HG03135 (cell line): ENCODE data around the gene COQ4.
A peak's percentile ranks its signal among the peaks of the same experiment; 100 is the strongest.

Experiments
- ATAC-seq: cut with Tn5 transposase; IDR thresholded peaks from one replicate; pipeline ENCODE4 v1.9.1; 2021; ENCODE audit warnings: mild to moderate bottlenecking, moderate library complexity; ENCODE audit not compliant: unreplicated experiment

Gene COQ4

GRCh38 chr9:128340691-128341434, 18.2 kb downstream of the COQ4 start:
- ATAC-seq, result peak; percentile 37

GRCh38 chr9:128341435-128341849, 18.8 kb downstream of the COQ4 start:
- ATAC-seq, result no peak

GRCh38 chr9:128342971-128343680, 20.5 kb downstream of the COQ4 start:
- ATAC-seq, result no peak

- no peak for ATAC-seq
These were observed 21.2 kb downstream of the COQ4 start for GRCh38 chr9:128343855-128344254.

GRCh38 chr9:128344931-128345605, 22.4 kb downstream of the COQ4 start:
- no peak for ATAC-seq

- no peak for ATAC-seq
These were observed 26.5 kb downstream of the COQ4 start for GRCh38 chr9:128349125-128349524.

- no peak for ATAC-seq
These were observed 27.1 kb downstream of the COQ4 start for GRCh38 chr9:128349772-128350171.

GRCh38 chr9:128355451-128355850, 32.8 kb downstream of the COQ4 start:
- no peak for ATAC-seq

- ATAC-seq, result no peak
These were observed 35.5 kb downstream of the COQ4 start for GRCh38 chr9:128358090-128358489.

- no peak for ATAC-seq
These were observed 36.2 kb downstream of the COQ4 start for GRCh38 chr9:128358861-128359260.

- ATAC-seq, result no peak
These were observed 38.2 kb downstream of the COQ4 start for GRCh38 chr9:128360826-128361225.

- ATAC-seq, result peak; percentile 11
These were observed 38.8 kb downstream of the COQ4 start for GRCh38 chr9:128361296-128361985.

GRCh38 chr9:128361986-128362646, 39.5 kb downstream of the COQ4 start:
- ATAC-seq, result peak; percentile 62

GRCh38 chr9:128362774-128363173, 40.1 kb downstream of the COQ4 start:
- ATAC-seq, result no peak

GRCh38 chr9:128365525-128365924, 42.9 kb downstream of the COQ4 start:
- ATAC-seq, result no peak

- no peak for ATAC-seq
These were observed 46.5 kb downstream of the COQ4 start for GRCh38 chr9:128369024-128369706.

GRCh38 chr9:128370367-128370751, 47.7 kb downstream of the COQ4 start:
- no peak for ATAC-seq

GRCh38 chr9:128370752-128371629, 48.4 kb downstream of the COQ4 start, which contains the start of gene URM1:
TSS of gene URM1 (plus strand) at chr9:128371374. CDS start at chr9:128371381, 7 bp downstream.
- peak; percentile 94 for ATAC-seq

- no peak for ATAC-seq
These were observed 49.0 kb downstream of the COQ4 start for GRCh38 chr9:128371630-128372117.
